SK-N-SH treated with all-trans-retinoic acid at 6 μM for 48 hours (cell line): ENCODE measurements around the gene WDR18.

Source experiments
- CSDC2 ChIP-seq: fragments of 250-450 bp; sonication (Bioruptor Pico); IDR thresholded peaks from 2 replicates; pipeline ENCODE4 v1.5.0; 2020; ENCODE audit warnings: mild to moderate bottlenecking, moderate library complexity
- ESRRG ChIP-seq: fragments of 250-450 bp; sonication (Bioruptor Pico); IDR thresholded peaks from 2 replicates; pipeline ENCODE4 v1.6.1; 2021; ENCODE audit warnings: mild to moderate bottlenecking
- ISL1 ChIP-seq: fragments of 250-450 bp; sonication (Bioruptor Pico); IDR thresholded peaks from 2 replicates; pipeline ENCODE4 v2.1.2; 2022; ENCODE audit warnings: mild to moderate bottlenecking, moderate library complexity
- PATZ1 ChIP-seq: fragments of 250-450 bp; sonication (Bioruptor Pico); IDR thresholded peaks from 2 replicates; pipeline ENCODE4 v1.8.0; 2020; ENCODE audit warnings: mild to moderate bottlenecking, moderate library complexity, borderline replicate concordance
- RARB ChIP-seq: fragments of 250-450 bp; sonication (Bioruptor Pico); IDR thresholded peaks from 2 replicates; pipeline ENCODE4 v1.8.0; 2021; ENCODE audit warnings: mild to moderate bottlenecking, moderate library complexity
- SNAI2 ChIP-seq: fragments of 250-450 bp; sonication (Bioruptor Pico); IDR thresholded peaks from 2 replicates; pipeline ENCODE4 v1.5.0; 2020; ENCODE audit warnings: mild to moderate bottlenecking, moderate library complexity
- TOX ChIP-seq: fragments of 250-450 bp; sonication (Bioruptor Pico); IDR thresholded peaks from 2 replicates; pipeline ENCODE4 v1.8.0; 2021; ENCODE audit warnings: mild to moderate bottlenecking, moderate library complexity, borderline replicate concordance

- TF ChIP-seq SNAI2 (no peak), ISL1 (no peak), CSDC2 (no peak), RARB (CRISPR knock-in tag) (no peak), PATZ1 (CRISPR knock-in tag) (no peak), TOX (CRISPR knock-in tag) (no peak), ESRRG (CRISPR knock-in tag) (no peak)
Observed at GRCh38 chr19:958967-959855, 24.9 kb upstream of the WDR18 start.
